ENCODE data around the gene RUNX1.
"Not testable (repeated sequence)": the region's sequence is repeated elsewhere in the genome, so short reads cannot be mapped to it uniquely, and the experiment has no call there.

Gene RUNX1

DNA sequence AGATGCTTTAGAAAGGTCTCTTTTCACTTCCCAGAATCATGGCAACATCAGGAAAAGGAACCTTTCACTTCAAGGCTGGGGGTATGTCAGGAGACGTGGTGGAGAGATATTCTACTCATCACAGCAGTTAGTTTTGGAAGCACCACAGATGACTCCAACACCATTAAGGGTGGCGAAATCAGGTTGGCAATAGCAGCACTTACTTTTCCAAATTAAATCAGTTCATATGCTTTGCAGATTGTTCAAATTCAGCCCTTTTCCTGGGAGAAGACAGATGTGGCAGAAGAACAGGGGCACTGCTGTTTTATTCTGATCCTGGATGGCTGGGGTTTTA, 79.0 kb downstream of the RUNX1 start:
- WGBS, 2 experiments (ENCODE audit: insufficient coverage in 2 of 2): no CpG with 5 or more reads among the region's 2 CpGs
- Histone ChIP-seq H3K36me3 (ENCODE audit: control insufficient read depth, insufficient read depth, low read length) (no peaks in the 10 kb centered on the region), H3K4me1 (ENCODE audit: control insufficient read depth, insufficient read depth, low read length, poor library complexity, severe bottlenecking) (peaks cover 17% of the 10 kb centered on the region), H3K27ac (ENCODE audit: low read depth, low read length, severe bottlenecking) (no peak overlapping the region), H3K9me3 (ENCODE audit: control insufficient read depth, low read length) (no peaks in the 10 kb centered on the region), H3K4me3 (ENCODE audit: extremely low read depth, insufficient read depth, low read length, poor library complexity, severe bottlenecking) (no peak overlapping the region)

DNA sequence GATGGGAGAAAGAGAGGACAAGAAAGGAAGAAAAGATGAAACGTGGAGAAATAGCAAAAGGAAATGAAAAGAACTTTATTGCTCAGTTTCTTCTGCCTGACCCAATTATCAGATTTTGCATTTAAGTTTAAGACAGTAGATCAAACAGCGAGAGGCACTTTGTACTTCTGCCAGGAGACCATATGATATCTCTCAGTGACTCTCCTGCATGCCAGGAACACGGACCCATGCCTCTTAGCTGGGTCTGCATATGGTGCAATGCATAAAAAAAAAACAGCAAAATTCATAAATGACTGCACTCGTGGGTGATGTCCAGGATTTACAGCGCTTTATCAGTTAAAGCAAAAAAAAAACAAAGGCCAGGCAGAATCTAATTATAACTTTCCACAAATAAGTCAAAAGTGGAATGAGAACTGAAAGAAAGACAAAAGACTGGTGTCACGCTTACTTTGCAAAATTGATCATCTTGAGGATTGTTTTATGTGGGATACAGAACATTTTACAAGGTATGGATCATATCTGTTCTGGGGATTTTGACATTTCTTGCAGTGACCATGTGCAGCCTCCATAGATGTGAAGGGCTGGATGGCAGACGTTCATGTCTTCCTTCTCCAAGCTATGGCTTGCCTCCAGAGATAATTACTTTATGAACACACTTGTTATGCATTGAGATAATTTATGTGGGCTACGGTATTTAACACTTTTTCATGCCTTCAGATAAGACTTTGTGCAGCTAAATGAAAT, 79.5 kb downstream of the RUNX1 start:
- Histone ChIP-seq H3K4me3 (ENCODE audit: extremely low read depth, insufficient read depth, low read length, poor library complexity, severe bottlenecking) (no peak overlapping the region), H3K4me1 (ENCODE audit: control insufficient read depth, insufficient read depth, low read length, poor library complexity, severe bottlenecking) (peaks cover 22% of the 10 kb centered on the region), H3K27ac (ENCODE audit: low read depth, low read length, severe bottlenecking) (no peak overlapping the region), H3K36me3 (ENCODE audit: control insufficient read depth, insufficient read depth, low read length) (no peaks in the 10 kb centered on the region), H3K9me3 (ENCODE audit: control insufficient read depth, low read length) (no peaks in the 10 kb centered on the region)
- 95 to 97% methylated on average over 4 to 6 of the region's 8 CpGs for WGBS, 2 experiments (ENCODE audit: insufficient coverage in 2 of 2)

DNA sequence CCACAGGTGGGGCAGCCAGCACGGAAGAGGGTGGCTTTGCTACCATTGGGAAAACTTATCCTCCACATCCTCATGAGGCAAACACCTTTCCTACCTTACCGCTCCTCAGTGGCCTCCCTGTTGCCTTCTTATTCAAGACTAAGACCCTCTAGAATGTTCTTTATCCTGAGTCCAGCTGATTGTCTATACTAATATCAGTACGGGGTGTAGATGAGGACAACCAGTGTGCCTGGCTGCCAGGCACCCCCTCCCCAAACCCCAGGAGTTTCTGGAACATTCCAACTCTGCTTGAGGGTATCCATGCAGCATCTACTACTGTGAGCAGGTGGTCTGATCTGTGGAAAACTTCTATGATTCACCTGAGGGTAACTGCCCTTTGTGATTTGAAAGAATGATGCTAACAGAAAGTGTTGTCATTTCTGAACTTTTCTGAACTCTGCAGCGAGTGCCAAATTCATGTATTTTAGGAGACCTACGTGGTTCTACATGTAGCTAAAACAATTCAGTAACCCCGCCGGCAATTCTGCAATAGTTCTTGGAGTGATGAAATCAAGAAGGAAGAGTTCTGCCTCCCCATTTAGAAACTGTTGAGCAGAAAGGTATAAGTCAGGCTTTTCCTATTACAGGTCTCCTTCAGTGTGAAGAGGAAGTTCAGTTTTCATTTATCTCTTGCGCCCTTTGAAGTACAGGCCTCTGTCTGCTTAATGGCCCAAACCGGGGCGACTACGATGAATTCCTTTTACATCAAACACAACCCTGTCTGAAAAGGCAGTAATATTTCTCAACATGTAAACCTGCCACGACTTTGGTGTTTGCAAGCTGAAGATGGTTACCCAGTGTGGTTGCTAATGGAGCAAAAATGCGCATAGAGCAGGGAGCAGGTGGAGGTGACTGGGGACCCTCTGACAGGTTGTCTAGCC, 80.4 kb downstream of the RUNX1 start:
- Histone ChIP-seq H3K4me3 (ENCODE audit: extremely low read depth, insufficient read depth, low read length, poor library complexity, severe bottlenecking) (no peak overlapping the region), H3K36me3 (ENCODE audit: control insufficient read depth, insufficient read depth, low read length) (no peaks in the 10 kb centered on the region), H3K27ac (ENCODE audit: low read depth, low read length, severe bottlenecking) (no peak overlapping the region), H3K9me3 (ENCODE audit: control insufficient read depth, low read length) (no peaks in the 10 kb centered on the region), H3K4me1 (ENCODE audit: control insufficient read depth, insufficient read depth, low read length, poor library complexity, severe bottlenecking) (peaks cover 19% of the 10 kb centered on the region)
- WGBS, 2 experiments (ENCODE audit: insufficient coverage in 2 of 2): 92 to 95% methylated on average over 7 to 9 of the region's 13 CpGs

DNA sequence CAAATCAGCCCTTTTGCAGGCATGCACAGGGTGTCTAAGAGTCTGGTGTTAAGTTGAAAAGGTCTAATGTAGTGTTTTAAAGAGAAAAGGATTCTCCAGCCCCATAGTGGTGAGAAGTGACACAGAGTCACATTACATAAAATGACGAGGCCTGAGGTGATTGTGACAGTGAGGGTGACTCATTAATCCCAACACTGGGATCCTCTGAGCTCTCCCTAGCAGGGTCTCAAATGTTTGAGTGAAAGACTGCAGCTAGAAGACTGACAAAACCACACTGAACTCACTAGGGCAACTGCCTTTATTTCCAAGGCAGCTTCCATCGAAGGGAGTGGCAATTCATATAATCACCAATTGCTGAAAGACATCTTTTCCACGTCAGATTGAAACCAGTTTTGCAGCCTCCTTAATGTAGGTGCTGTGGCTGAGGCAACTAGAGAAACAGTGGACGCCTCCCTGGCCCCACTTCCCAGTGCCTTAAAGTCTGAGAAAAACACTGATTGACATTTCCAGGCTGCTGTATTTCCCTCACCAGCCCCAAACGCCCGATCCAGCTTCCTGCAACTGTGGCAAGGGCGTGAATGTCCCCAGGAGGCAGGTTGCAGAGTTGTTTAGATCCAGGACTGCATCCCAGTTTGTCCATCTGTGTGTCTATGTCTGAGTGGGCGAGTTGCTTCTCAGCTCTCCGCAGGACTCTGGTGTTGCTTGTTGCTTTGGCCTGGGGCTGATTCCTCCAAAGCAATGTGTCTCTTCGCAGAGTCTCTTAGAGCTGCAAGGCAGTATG, 81.4 kb downstream of the RUNX1 start:
- H3K27ac ChIP-seq (ENCODE audit: low read depth, low read length, severe bottlenecking): no peak overlapping the region
- H3K4me1 ChIP-seq (ENCODE audit: control insufficient read depth, insufficient read depth, low read length, poor library complexity, severe bottlenecking): peaks cover 19% of the 10 kb centered on the region
- no peaks in the 10 kb centered on the region for H3K36me3 ChIP-seq (ENCODE audit: control insufficient read depth, insufficient read depth, low read length)
- H3K9me3 ChIP-seq (ENCODE audit: control insufficient read depth, low read length): no peaks in the 10 kb centered on the region
- no peak overlapping the region for H3K4me3 ChIP-seq (ENCODE audit: extremely low read depth, insufficient read depth, low read length, poor library complexity, severe bottlenecking)
- 72 to 88% methylated on average over 7 to 8 of the region's 10 CpGs for WGBS, 2 experiments (ENCODE audit: insufficient coverage in 2 of 2)

DNA sequence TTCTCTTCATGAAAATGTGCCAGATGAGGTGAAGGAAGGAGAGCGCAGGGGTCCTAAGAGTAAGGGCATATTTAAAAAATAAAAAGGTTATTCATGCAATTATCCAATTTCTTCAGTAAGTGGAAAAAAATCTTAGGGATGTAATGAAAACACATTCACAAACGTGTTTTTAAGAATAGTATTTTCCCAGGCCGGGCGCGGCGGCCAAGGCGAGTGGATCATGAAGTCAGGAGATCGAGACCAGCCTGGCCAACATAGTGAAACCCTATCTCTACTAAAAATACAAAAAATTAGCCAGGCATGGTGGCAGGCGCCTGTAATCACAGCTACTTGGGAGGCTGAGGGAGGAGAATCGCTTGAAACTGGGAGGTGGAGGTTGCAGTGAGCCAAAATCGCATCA, 82.2 kb downstream of the RUNX1 start:
- H3K9me3 ChIP-seq (ENCODE audit: control insufficient read depth, low read length); H3K36me3 ChIP-seq (ENCODE audit: control insufficient read depth, insufficient read depth, low read length); H3K4me3 ChIP-seq (ENCODE audit: extremely low read depth, insufficient read depth, low read length, poor library complexity, severe bottlenecking); H3K27ac ChIP-seq (ENCODE audit: low read depth, low read length, severe bottlenecking): not testable (repeated sequence)
- peaks cover 19% of the 10 kb centered on the region for H3K4me1 ChIP-seq (ENCODE audit: control insufficient read depth, insufficient read depth, low read length, poor library complexity, severe bottlenecking)
- 93 to 100% methylated on average over 2 to 3 of the region's 11 CpGs for WGBS, 2 experiments (ENCODE audit: insufficient coverage in 2 of 2)

DNA sequence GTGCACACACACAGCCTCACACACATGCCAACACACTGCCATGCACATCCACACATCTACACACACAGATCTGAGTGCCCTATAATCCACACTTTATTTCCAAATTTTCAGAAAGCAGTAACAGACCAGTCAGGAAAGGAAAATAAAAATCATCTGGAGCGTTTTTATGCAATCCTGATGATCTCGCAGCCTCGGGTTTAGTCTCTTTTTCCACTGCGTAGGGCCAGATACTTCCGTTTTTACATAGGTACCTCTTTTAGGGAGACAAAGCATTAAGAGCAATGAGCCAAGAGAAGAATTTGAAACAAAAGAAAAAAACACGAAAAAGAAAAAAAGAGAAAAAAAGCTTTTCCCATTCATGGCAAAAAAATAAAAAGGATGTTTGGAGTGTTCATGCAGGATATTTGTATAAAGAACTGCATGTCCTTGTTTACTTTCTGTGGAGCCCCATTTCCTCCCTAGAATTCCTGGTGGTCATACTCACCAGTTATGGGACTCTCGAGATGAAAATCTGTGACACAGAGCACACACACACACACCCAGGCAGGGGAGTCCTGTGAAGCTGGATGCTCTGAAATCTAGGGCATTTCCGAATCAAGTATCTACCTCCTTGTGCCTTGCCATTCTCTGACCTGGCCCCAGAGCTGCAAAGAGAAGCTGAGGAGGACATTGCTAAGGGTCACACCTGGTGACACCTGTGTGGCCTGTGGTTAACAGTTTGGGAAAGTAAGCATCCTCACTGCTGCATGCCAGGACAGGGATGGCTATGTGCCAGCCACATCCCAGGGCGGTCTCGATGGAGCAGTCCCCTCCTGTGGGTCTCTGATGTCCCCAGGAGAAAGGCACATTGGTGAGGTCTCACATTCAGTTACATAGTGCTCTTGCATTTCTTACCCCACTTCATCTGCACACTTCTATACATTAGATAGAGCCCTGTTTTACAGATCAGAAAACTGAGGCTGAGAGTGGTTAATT, 83.6 kb downstream of the RUNX1 start:
- Histone ChIP-seq H3K9me3 (ENCODE audit: control insufficient read depth, low read length) (no peaks in the 10 kb centered on the region), H3K4me3 (ENCODE audit: extremely low read depth, insufficient read depth, low read length, poor library complexity, severe bottlenecking) (no peak overlapping the region), H3K4me1 (ENCODE audit: control insufficient read depth, insufficient read depth, low read length, poor library complexity, severe bottlenecking) (peaks cover 19% of the 10 kb centered on the region), H3K36me3 (ENCODE audit: control insufficient read depth, insufficient read depth, low read length) (no peaks in the 10 kb centered on the region), H3K27ac (ENCODE audit: low read depth, low read length, severe bottlenecking) (no peak overlapping the region)
- 83 to 93% methylated on average over 4 to 10 of the region's 10 CpGs for WGBS, 2 experiments (ENCODE audit: insufficient coverage in 2 of 2)

DNA sequence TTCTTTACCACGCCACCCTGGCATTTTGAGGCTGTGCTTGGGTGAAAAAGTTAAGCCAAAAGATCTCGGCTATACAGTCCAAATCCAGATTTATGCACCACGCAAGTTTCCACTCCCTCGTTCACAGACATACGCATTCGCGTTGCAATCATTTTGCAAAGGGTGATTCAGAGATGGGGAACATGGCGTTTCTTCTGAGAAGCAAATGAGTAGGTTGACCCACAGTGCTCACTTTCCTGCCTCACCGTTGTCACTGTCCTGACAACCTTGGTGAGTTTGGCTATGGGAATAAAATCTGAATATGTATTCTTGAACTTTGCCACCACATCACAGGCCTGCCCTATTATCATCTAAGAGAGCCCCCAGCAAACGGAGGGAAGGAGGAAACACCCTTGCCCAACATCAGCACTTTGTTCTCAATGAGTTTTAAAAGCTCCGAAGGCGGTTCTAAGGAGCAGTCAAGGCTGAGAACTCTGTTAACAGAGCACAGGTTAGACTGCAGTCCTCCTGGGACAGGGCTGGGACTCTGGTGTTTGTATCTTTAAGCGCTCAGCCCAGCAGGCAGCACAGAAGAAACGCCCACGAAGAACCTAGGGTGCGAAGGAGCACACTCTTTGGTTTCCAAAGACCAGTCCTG, 86.4 kb downstream of the RUNX1 start:
- H3K36me3 ChIP-seq (ENCODE audit: control insufficient read depth, insufficient read depth, low read length): no peaks in the 10 kb centered on the region
- H3K9me3 ChIP-seq (ENCODE audit: control insufficient read depth, low read length): no peaks in the 10 kb centered on the region
- no peak overlapping the region for H3K27ac ChIP-seq (ENCODE audit: low read depth, low read length, severe bottlenecking)
- peaks cover 13% of the 10 kb centered on the region for H3K4me1 ChIP-seq (ENCODE audit: control insufficient read depth, insufficient read depth, low read length, poor library complexity, severe bottlenecking)
- 88 to 91% methylated on average over 13 of the region's 16 CpGs for WGBS, 2 experiments (ENCODE audit: insufficient coverage in 2 of 2)
- no peak overlapping the region for H3K4me3 ChIP-seq (ENCODE audit: extremely low read depth, insufficient read depth, low read length, poor library complexity, severe bottlenecking)

DNA sequence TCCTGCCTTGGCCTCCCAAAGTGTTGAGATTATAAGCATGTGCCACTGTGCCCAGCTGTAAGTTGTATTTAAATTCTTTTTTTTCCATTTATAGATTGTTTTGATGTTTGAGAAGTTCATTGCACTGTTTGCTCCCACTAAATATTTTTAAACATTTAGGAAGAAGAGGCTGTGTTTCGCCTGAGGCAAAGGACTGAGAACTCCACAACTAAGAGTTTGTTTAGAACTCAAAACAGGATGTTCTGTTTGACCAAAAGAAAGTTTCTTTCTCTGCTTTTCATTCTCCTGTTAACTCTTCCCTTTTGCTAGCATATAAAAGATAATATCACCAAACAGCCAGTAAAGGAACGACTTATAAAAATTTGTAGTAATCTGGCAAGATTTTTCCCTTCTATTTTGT, 87.0 kb downstream of the RUNX1 start:
- H3K4me1 ChIP-seq (ENCODE audit: control insufficient read depth, insufficient read depth, low read length, poor library complexity, severe bottlenecking): peaks cover 8% of the 10 kb centered on the region
- no peak overlapping the region for H3K4me3 ChIP-seq (ENCODE audit: extremely low read depth, insufficient read depth, low read length, poor library complexity, severe bottlenecking)
- H3K27ac ChIP-seq (ENCODE audit: low read depth, low read length, severe bottlenecking): no peak overlapping the region
- no peaks in the 10 kb centered on the region for H3K36me3 ChIP-seq (ENCODE audit: control insufficient read depth, insufficient read depth, low read length)
- H3K9me3 ChIP-seq (ENCODE audit: control insufficient read depth, low read length): no peaks in the 10 kb centered on the region
- WGBS, 2 experiments (ENCODE audit: insufficient coverage in 2 of 2): no CpG with 5 or more reads among the region's 2 CpGs

DNA sequence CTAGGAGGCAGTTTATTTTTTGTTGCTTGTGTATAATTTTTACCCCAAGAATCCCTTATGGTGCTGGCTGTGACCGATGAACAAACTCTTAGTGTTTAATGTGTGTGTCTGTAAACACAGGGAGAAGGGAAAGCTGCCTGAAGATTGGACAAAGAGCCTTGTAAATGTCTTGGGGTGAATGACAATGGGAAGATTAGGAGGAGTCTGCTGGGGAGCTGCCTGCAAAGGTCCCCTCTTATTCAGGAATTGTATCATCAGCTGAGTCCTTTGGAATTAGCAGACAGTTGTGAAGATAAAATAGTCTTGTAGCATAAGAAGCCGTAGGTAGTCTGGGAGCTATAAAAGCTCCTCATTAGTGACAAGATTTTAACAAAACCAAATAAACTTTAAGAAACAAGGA, 88.4 kb downstream of the RUNX1 start:
- Histone ChIP-seq H3K4me3 (ENCODE audit: extremely low read depth, insufficient read depth, low read length, poor library complexity, severe bottlenecking) (no peak overlapping the region), H3K27ac (ENCODE audit: low read depth, low read length, severe bottlenecking) (no peak overlapping the region), H3K36me3 (ENCODE audit: control insufficient read depth, insufficient read depth, low read length) (no peaks in the 10 kb centered on the region), H3K4me1 (ENCODE audit: control insufficient read depth, insufficient read depth, low read length, poor library complexity, severe bottlenecking) (peaks cover 8% of the 10 kb centered on the region), H3K9me3 (ENCODE audit: control insufficient read depth, low read length) (no peaks in the 10 kb centered on the region)
- WGBS, 2 experiments (ENCODE audit: insufficient coverage in 2 of 2): no CpG with 5 or more reads among the region's 2 CpGs
